Measurements from ENCODE around the gene PLBD1. TPM values are rescaled to one million over a fixed set of nuclear protein-coding genes. Genes with fewer than 3 reads are reported as not detected.

Gene PLBD1
- total RNA-seq, 1 experiment from 2014 or later = 49.6 TPM

- H3K4me1 Mint-ChIP-seq = no peaks in the 10 kb centered on the region
- TF ChIP-seq ETV6 (CRISPR knock-in tag; IDR thresholded peaks at IDR 0.05) (no peak), HMGA2 (CRISPR knock-in tag; IDR thresholded peaks at IDR 0.05) (no peak), NR1H2 (CRISPR knock-in tag; IDR thresholded peaks at IDR 0.05) (no peak), ZNF138 (CRISPR knock-in tag; conservative IDR thresholded peaks at IDR 0.05) (no peak), ELF4 (CRISPR knock-in tag; IDR thresholded peaks at IDR 0.05; ENCODE audit: low read depth) (no peak), KAT7 (CRISPR knock-in tag; IDR thresholded peaks at IDR 0.05; ENCODE audit: borderline replicate concordance) (no peak), NFE2L1 (CRISPR knock-in tag; IDR thresholded peaks at IDR 0.05) (no peak), NR2C2 (CRISPR knock-in tag; IDR thresholded peaks at IDR 0.05) (no peak), CDX4 (CRISPR knock-in tag; IDR thresholded peaks at IDR 0.05; ENCODE audit: borderline replicate concordance) (no peak), JAZF1 (CRISPR knock-in tag; IDR thresholded peaks at IDR 0.05) (no peak), RELA (CRISPR knock-in tag; IDR thresholded peaks at IDR 0.05; ENCODE audit: borderline replicate concordance) (no peak), PRRX2 (CRISPR knock-in tag; IDR thresholded peaks at IDR 0.05) (no peak), GRHL2 (CRISPR knock-in tag; IDR thresholded peaks at IDR 0.05; ENCODE audit: insufficient replicate concordance, severe bottlenecking) (no peak), RORB (CRISPR knock-in tag; IDR thresholded peaks at IDR 0.05) (no peak), FOXJ3 (CRISPR knock-in tag; IDR thresholded peaks at IDR 0.05; ENCODE audit: borderline replicate concordance) (no peak), ZNF532 (CRISPR knock-in tag; IDR thresholded peaks at IDR 0.05; ENCODE audit: borderline replicate concordance) (no peak)
- TF ChIP-seq, protein P1, sequence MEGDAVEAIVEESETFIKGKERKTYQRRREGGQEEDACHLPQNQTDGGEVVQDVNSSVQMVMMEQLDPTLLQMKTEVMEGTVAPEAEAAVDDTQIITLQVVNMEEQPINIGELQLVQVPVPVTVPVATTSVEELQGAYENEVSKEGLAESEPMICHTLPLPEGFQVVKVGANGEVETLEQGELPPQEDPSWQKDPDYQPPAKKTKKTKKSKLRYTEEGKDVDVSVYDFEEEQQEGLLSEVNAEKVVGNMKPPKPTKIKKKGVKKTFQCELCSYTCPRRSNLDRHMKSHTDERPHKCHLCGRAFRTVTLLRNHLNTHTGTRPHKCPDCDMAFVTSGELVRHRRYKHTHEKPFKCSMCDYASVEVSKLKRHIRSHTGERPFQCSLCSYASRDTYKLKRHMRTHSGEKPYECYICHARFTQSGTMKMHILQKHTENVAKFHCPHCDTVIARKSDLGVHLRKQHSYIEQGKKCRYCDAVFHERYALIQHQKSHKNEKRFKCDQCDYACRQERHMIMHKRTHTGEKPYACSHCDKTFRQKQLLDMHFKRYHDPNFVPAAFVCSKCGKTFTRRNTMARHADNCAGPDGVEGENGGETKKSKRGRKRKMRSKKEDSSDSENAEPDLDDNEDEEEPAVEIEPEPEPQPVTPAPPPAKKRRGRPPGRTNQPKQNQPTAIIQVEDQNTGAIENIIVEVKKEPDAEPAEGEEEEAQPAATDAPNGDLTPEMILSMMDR (IDR thresholded peaks at IDR 0.05) = no peak
- TF ChIP-seq, protein P2, sequence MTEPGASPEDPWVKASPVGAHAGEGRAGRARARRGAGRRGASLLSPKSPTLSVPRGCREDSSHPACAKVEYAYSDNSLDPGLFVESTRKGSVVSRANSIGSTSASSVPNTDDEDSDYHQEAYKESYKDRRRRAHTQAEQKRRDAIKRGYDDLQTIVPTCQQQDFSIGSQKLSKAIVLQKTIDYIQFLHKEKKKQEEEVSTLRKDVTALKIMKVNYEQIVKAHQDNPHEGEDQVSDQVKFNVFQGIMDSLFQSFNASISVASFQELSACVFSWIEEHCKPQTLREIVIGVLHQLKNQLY (CRISPR knock-in tag; IDR thresholded peaks at IDR 0.05) = no peak
- TF ChIP-seq, protein P3, sequence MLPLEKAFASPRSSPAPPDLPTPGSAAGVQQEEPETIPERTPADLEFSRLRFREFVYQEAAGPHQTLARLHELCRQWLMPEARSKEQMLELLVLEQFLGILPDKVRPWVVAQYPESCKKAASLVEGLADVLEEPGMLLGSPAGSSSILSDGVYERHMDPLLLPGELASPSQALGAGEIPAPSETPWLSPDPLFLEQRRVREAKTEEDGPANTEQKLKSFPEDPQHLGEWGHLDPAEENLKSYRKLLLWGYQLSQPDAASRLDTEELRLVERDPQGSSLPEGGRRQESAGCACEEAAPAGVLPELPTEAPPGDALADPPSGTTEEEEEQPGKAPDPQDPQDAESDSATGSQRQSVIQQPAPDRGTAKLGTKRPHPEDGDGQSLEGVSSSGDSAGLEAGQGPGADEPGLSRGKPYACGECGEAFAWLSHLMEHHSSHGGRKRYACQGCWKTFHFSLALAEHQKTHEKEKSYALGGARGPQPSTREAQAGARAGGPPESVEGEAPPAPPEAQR (CRISPR knock-in tag; IDR thresholded peaks at IDR 0.05) = no peak
- TF ChIP-seq, protein P4, sequence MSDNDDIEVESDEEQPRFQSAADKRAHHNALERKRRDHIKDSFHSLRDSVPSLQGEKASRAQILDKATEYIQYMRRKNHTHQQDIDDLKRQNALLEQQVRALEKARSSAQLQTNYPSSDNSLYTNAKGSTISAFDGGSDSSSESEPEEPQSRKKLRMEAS (CRISPR knock-in tag; IDR thresholded peaks at IDR 0.05) = no peak
- no peak overlapping the region for H3K27ac Mint-ChIP-seq
- CTCF ChIA-PET = no interaction called here
- H3K27me3 Mint-ChIP-seq (ENCODE audit: low read depth) = no peaks in the 10 kb centered on the region
- POLR2A ChIA-PET = no interaction called here
- H3K9me3 Mint-ChIP-seq = no peaks in the 10 kb centered on the region
- peaks cover 83% of the 10 kb centered on the region for H3K36me3 Mint-ChIP-seq
- no peak overlapping the region for H3K4me3 Mint-ChIP-seq
- no peak for ATAC-seq
- no peak for DNase-seq (ENCODE audit: low spot score)
Measured at GRCh38 chr12:14482361-14482760, 85.3 kb downstream of the PLBD1 start.

Measured in WTC11 (cell line).